ENCODE measurements around the gene TESPA1.
A peak's percentile ranks its signal among the peaks of the same experiment; 100 is the strongest.

TESPA1 gene

GRCh38 chr12:54984658-54985376 is at the start of gene TESPA1:
TSS of gene TESPA1 (minus strand) at chr12:54984762. CDS start at chr12:54974562, 10,200 bp downstream.
- TF ChIP-seq CTCF (IDR thresholded peaks at IDR 0.05; ENCODE audit: low read depth, low read length), result no peak
- Histone ChIP-seq H3K4me3 (ENCODE audit: low read depth, low read length) (no peak within 1 kb of the TSS), H3K9me3 (ENCODE audit: severe bottlenecking) (no peaks in the 10 kb centered on the region), H3K27me3 (ENCODE audit: insufficient read depth, low read depth, severe bottlenecking) (no peaks in the 10 kb centered on the region), H3K36me3 (no peaks in the 10 kb centered on the region), H3K27ac (no peak within 1 kb of the TSS)
- no peak for DNase-seq

GRCh38 chr12:55034218-55034617 is 49.7 kb upstream of the TESPA1 start:
- no peaks in the 10 kb centered on the region for H3K9me3 ChIP-seq (ENCODE audit: severe bottlenecking)

GRCh38 chr12:55025508-55025907 is 40.9 kb upstream of the TESPA1 start:
- TF ChIP-seq CTCF (IDR thresholded peaks at IDR 0.05; ENCODE audit: low read depth, low read length), result no peak
- Histone ChIP-seq H3K36me3 (peaks cover 98% of the 10 kb centered on the region), H3K9me3 (ENCODE audit: severe bottlenecking) (no peaks in the 10 kb centered on the region), H3K4me3 (ENCODE audit: low read depth, low read length) (peak overlapping the region; percentile 97), H3K27ac (no peak overlapping the region), H3K27me3 (ENCODE audit: insufficient read depth, low read depth, severe bottlenecking) (no peaks in the 10 kb centered on the region)
- no peak for DNase-seq

More at GRCh38 chr12:55034218-55034617, 49.7 kb upstream of the TESPA1 start:
- Histone ChIP-seq H3K4me3 (ENCODE audit: low read depth, low read length) (no peak overlapping the region), H3K27ac (peak overlapping the region; percentile 65), H3K36me3 (peaks cover 19% of the 10 kb centered on the region), H3K27me3 (ENCODE audit: insufficient read depth, low read depth, severe bottlenecking) (no peaks in the 10 kb centered on the region)
- DNase-seq, result peak; percentile 67
- no peak for TF ChIP-seq CTCF (IDR thresholded peaks at IDR 0.05; ENCODE audit: low read depth, low read length)

GRCh38 chr12:55024575-55024974 is 40.0 kb upstream of the TESPA1 start:
- no peak for DNase-seq
- H3K27me3 ChIP-seq (ENCODE audit: insufficient read depth, low read depth, severe bottlenecking), result no peaks in the 10 kb centered on the region
- H3K36me3 ChIP-seq, result peaks cover 92% of the 10 kb centered on the region
- peak overlapping the region; percentile 23 for H3K27ac ChIP-seq
- H3K4me3 ChIP-seq (ENCODE audit: low read depth, low read length), result peak overlapping the region; percentile 97
- no peak for TF ChIP-seq CTCF (IDR thresholded peaks at IDR 0.05; ENCODE audit: low read depth, low read length)
- no peaks in the 10 kb centered on the region for H3K9me3 ChIP-seq (ENCODE audit: severe bottlenecking)

- Histone ChIP-seq H3K27me3 (ENCODE audit: insufficient read depth, low read depth, severe bottlenecking) (no peaks in the 10 kb centered on the region), H3K27ac (peak within 1 kb of the TSS; percentile 89), H3K36me3 (peaks cover 44% of the 10 kb centered on the region), H3K9me3 (ENCODE audit: severe bottlenecking) (no peaks in the 10 kb centered on the region), H3K4me3 (ENCODE audit: low read depth, low read length) (peak within 1 kb of the TSS; percentile 97)
- no peak for TF ChIP-seq CTCF (IDR thresholded peaks at IDR 0.05; ENCODE audit: low read depth, low read length)
- DNase-seq, result peak; percentile 95
Measured at GRCh38 chr12:55019784-55020183, 35.2 kb upstream of the TESPA1 start, which contains the start of gene NEUROD4. TSS of gene NEUROD4 (plus strand) at chr12:55019974. CDS start at chr12:55026440, 6,466 bp downstream.
